Measurements from ENCODE around the gene CYP26C1.
"Not testable (repeated sequence)": the region's sequence is repeated elsewhere in the genome, so short reads cannot be mapped to it uniquely, and the experiment has no call there.

The CYP26C1 gene

DNA sequence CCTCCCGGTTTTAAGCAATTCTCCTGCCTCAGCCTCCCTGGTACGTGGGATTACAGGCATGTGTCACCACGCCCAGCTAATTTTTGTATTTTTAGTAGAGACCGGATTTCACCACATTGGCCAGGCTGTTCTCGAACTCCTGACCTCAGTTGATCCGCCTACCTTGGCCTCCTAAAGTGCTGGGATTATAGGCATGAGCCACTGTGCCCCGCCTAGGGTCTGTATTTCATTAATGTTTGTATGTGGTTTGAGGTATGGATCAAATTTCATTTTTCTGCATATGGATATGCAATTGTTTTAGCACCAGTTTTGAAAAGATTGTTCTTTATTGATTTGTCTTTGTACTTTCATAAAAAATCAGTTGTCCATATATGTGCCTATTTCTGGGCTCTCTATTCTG lies 39.1 kb downstream of the CYP26C1 start:
- in situ Hi-C loops (cut with MboI; ENCODE audit: low sequenced_read_pairs), result loop anchor here (25.0 kb wide), 2 partner anchors 188 to 413 kb away; no protein-coding TSS in a partner anchor

DNA sequence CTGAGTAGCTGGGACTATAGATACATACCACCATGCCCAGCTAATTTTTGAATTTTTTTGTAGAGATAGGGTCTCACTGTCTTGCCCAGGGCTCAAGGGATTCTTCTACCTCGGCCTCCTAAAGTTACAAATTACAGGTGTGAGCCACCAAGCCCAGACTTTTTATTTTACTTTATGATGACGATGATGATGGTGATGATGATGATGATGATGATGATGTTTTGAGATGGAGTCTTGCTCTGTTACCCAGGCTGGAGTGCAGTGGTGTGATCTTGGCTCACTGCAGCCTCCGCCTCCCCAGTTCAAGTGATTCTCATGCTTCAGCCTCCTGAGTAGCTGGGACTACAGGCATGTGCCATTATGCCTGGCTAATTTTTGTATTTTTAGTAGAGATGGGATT lies 40.5 kb downstream of the CYP26C1 start:
- in situ Hi-C loops (cut with MboI; ENCODE audit: low sequenced_read_pairs), result not testable (repeated sequence)

DNA sequence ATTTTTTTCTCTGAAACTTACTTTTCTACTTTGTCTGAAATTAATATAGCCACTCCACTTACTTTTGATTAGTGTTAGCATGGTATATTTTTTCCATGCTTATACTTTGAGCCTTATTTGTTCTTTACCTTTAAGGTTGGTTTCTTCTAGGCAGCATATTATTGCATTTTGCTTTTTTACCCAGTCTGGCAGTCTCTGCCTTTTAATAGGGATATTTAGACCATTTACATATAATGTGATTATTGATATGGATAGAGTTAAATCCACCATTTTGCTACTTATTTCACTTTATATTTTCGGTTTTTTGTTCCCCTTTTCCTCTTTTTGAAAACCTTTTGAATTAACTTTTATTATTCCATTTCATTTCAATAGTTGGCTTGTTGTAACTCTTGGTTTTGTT lies 43.4 kb downstream of the CYP26C1 start:
- in situ Hi-C loops (cut with MboI; ENCODE audit: low sequenced_read_pairs), result no loop called here

DNA sequence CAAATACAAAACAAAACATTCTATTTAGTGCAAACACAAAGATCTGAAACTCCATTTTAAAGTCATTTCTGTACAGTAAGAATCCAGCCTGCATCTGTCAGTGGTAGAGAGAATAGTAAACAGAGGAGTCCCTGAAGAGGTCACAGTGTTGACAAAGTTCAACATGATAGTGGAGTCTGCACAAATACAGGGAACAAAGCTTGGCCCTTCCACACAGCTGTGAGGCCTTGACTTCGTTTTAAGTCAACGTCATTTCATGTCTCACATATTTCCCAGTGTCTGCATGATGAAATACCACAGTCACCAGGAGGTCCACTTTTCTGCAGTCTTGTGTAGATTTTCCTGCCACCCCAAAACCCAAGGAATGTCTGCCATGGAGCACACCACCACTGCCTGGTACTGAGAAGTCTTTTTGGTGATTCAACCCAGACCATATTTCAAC lies 46.1 kb downstream of the CYP26C1 start:
- in situ Hi-C loops (cut with MboI; ENCODE audit: low sequenced_read_pairs), result no loop called here

DNA sequence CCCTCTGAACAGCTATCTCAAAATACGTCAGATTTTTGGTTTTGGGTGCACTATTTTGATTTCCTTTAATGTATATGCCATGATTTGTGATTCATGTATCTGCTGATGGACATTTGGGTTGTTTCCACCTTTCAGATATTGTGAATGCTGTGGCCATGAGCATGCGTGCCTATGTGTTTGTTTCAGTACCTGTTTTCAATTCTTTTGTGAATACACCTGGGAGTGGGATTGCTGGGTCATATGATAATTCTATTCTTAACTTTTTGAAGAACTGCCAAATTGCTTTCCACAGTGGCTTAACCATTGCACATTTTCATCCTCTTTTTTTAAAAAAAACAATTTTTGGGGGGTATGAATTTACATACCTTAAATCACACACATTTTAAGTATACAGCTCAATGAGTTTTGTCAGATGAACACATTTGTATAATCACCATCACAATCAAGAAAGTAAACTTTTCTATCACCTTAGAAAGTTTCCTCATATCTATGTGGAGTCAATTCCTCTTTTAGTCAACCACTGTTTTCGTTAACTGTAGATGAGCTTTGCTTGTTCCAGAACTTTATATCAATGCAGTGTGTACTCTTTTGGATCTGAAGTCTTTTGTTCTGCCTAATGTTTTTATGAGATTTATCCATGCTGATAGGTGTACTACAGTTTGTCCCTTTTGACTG lies 50.0 kb downstream of the CYP26C1 start:
- in situ Hi-C loops (cut with MboI; ENCODE audit: low sequenced_read_pairs), result no loop called here

- in situ Hi-C loops (cut with MboI; ENCODE audit: low sequenced_read_pairs), result no loop called here
These were observed 52.4 kb downstream of the CYP26C1 start for GRCh38 chr10:93113042-93113441.

DNA sequence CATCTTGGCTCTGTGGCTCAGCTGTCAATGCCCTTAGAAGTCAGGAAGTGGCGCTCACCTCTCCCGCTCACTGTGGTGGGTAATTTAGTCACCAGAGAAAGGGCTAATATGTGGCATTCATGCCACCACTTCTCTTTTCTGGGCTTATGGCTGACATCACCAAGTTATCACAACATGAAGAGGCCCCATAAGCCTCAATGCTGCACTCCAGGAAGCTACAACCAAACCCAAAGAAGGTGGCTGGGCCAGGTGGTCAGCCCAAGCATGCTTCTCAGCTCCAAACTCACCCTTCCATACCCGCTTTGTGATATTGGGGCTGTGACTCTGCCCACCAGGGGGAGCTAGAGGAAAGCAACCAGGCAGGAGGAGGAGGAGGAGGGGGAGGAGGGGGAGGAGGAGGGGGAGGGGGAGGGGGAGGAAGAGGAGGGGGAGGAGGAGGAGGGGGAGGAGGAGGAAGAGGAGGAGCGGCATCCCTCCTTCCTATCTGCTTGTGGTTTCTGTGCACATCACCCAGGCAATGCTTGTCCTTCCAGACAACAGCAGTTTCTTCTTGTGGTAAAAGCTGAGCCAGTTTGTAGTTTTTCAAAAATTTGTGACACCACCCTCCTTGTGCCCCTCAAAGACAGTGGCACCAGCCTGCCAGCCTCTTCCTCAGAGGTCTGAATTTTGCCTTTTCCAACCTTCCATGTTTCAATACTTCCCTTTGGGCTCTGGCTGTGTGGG lies 55.2 kb downstream of the CYP26C1 start:
- in situ Hi-C loops (cut with MboI; ENCODE audit: low sequenced_read_pairs), result no loop called here

All from HL-60/S4 treated with phorbol 12-myristate 13-acetate at 8.2 ng/mL for 4 days and 3 days (cell line).